Fibroblast of lung (primary cell): ENCODE measurements around the gene CPXM1.

Experiments
- EZH2 ChIP-seq: IDR thresholded peaks from 2 replicates; pipeline ENCODE4 v1.5.1; 2012; ENCODE audit warnings: low read length, control low read depth, mild to moderate bottlenecking; ENCODE audit errors: missing control alignments
- TF ChIP-seq, protein P1 (sequence below), 2 donors: IDR thresholded peaks in 1 of 2; conservative IDR thresholded peaks in 1 of 2; 1 replicate in 1 of 2; 2 replicates in 1 of 2; pipeline ENCODE4 v1.5.1; 2011 to 2012; ENCODE audit warnings: low read length in 2 of 2, control low read depth in 1 of 2, inconsistent platforms in 1 of 2, low read depth in 1 of 2, mild to moderate bottlenecking in 1 of 2

GRCh38 chr20:2814076-2814475, 13.6 kb upstream of the CPXM1 start:
- TF ChIP-seq, protein P1, sequence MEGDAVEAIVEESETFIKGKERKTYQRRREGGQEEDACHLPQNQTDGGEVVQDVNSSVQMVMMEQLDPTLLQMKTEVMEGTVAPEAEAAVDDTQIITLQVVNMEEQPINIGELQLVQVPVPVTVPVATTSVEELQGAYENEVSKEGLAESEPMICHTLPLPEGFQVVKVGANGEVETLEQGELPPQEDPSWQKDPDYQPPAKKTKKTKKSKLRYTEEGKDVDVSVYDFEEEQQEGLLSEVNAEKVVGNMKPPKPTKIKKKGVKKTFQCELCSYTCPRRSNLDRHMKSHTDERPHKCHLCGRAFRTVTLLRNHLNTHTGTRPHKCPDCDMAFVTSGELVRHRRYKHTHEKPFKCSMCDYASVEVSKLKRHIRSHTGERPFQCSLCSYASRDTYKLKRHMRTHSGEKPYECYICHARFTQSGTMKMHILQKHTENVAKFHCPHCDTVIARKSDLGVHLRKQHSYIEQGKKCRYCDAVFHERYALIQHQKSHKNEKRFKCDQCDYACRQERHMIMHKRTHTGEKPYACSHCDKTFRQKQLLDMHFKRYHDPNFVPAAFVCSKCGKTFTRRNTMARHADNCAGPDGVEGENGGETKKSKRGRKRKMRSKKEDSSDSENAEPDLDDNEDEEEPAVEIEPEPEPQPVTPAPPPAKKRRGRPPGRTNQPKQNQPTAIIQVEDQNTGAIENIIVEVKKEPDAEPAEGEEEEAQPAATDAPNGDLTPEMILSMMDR (conservative IDR thresholded peaks at IDR 0.05 in 1 of 2, IDR thresholded peaks at IDR 0.05 in 1 of 2; ENCODE audit: low read depth in 1 of 2, low read length in 2 of 2), result no peak
- no peak for TF ChIP-seq EZH2
